BJ (cell line): ENCODE measurements around the gene KDM3B. TPM values are rescaled to one million over a fixed set of nuclear protein-coding genes. Genes with fewer than 3 reads are reported as not detected.

Source experiments
- CTCF ChIA-PET: fragments of 350-600 bp; formaldehyde crosslinking; extraction: SDS; loops from one replicate; lab custom pipeline; 2021; ENCODE audit warnings: antibody characterized with exemption, inconsistent platforms; lab: Yijun Ruan, JAX
- POLR2A ChIA-PET: fragments of 300-600 bp; sonication (Branson Sonifier 250); formaldehyde crosslinking; extraction: SDS; loops from one replicate; lab custom pipeline; 2021; ENCODE audit warnings: antibody characterized with exemption; lab: Charles Lee
- DNase-seq: peaks from one replicate; pipeline ENCODE4 v3.0.0-alpha.2; 2011; ENCODE audit warnings: low read depth
- H3K27me3 ChIP-seq: 2 replicates; pipeline ENCODE4 v1.6.0; 2011; ENCODE audit warnings: low read length; ENCODE audit not compliant: control insufficient read depth, insufficient read depth
- H3K36me3 ChIP-seq: 2 replicates; pipeline ENCODE4 v1.5.1; 2011; ENCODE audit warnings: low read length; ENCODE audit not compliant: control insufficient read depth, insufficient read depth
- H3K4me3 ChIP-seq: 2 replicates; pipeline ENCODE4 v1.5.1; 2011; ENCODE audit warnings: low read depth, mild to moderate bottlenecking, control low read depth, low read length
- CTCF ChIP-seq: IDR thresholded peaks from 2 replicates; pipeline ENCODE4 v1.5.1; 2011; ENCODE audit warnings: low read depth, mild to moderate bottlenecking, control low read depth, inconsistent platforms, low read length, moderate library complexity; ENCODE audit not compliant: insufficient read depth
- polyA plus RNA-seq: library from polyadenylated mRNA; depleted of rRNA; stranded (reverse); fragments of >200 nt; gene quantifications from 2 replicates; pipeline ENCODE4 v1.2.3, GENCODE V29; 2011

Gene KDM3B
- polyA plus RNA-seq, 1 experiment, result 20.4 TPM

- ChIA-PET CTCF (interaction anchor here (0.5 to 2.8 kb wide), 8 partner anchors 8 to 259 kb away, joined by 3 to 16 read pairs (median 3); partner anchors contain the start of gene EGR1), POLR2A (no interaction called here)
These were observed 86.4 kb downstream of the KDM3B start, which contains the start of gene REEP2 for GRCh38 chr5:138438724-138439476. TSS of gene REEP2 (plus strand) at chr5:138439057. CDS start at chr5:138439209, 152 bp downstream.

GRCh38 chr5:138439477-138440158 is 87.1 kb downstream of the KDM3B start:
- TF ChIP-seq CTCF, result no peak
- ChIA-PET CTCF (interaction anchor here (0.8 to 2.8 kb wide), 4 partner anchors 10 to 64 kb away, joined by 3 to 16 read pairs (median 4); partner anchors contain the start of gene EGR1), POLR2A (no interaction called here)
- no peak for DNase-seq
- Histone ChIP-seq H3K36me3 (peaks cover 7% of the 10 kb centered on the region), H3K27me3 (no peaks in the 10 kb centered on the region), H3K4me3 (peak overlapping the region; percentile 57)

More at GRCh38 chr5:138438724-138439476, 86.4 kb downstream of the KDM3B start, which contains the start of gene REEP2:
- no peak for TF ChIP-seq CTCF
- no peak for DNase-seq
- H3K4me3 ChIP-seq, result peak within 1 kb of the TSS; percentile 57
- H3K27me3 ChIP-seq, result no peaks in the 10 kb centered on the region
- H3K36me3 ChIP-seq, result peaks cover 9% of the 10 kb centered on the region

GRCh38 chr5:138440159-138441073 is 87.9 kb downstream of the KDM3B start:
- H3K27me3 ChIP-seq, result no peaks in the 10 kb centered on the region
- no peak overlapping the region for H3K4me3 ChIP-seq
- ChIA-PET POLR2A (no interaction called here), CTCF (interaction anchor here (1.0 to 2.8 kb wide), 3 partner anchors 10 to 63 kb away, joined by 3 to 16 read pairs (median 4); no protein-coding TSS in a partner anchor)
- TF ChIP-seq CTCF, result no peak
- DNase-seq, result no peak
- H3K36me3 ChIP-seq, result peaks cover 4% of the 10 kb centered on the region

GRCh38 chr5:138441221-138441620 is 88.7 kb downstream of the KDM3B start:
- POLR2A ChIA-PET, result no interaction called here
- DNase-seq, result no peak
- CTCF ChIA-PET, result interaction anchor here (1.0 kb wide), 1 partner anchor 9 kb away, joined by 3 read pairs; no protein-coding TSS in a partner anchor
- Histone ChIP-seq H3K27me3 (no peaks in the 10 kb centered on the region), H3K4me3 (no peak overlapping the region), H3K36me3 (no peaks in the 10 kb centered on the region)
- no peak for TF ChIP-seq CTCF
